Measurements from ENCODE around the gene MAPRE3.

- TF ChIP-seq CTCF (IDR thresholded peaks at IDR 0.05), result no peak
- TF ChIP-seq POLR2A (IDR thresholded peaks at IDR 0.05), result no peak
Measured at GRCh38 chr2:27038631-27039339, 68.3 kb downstream of the MAPRE3 start.

Measured in Peyer's patch (tissue), 4 donors.